Upper lobe of right lung (tissue), 1 donor: ENCODE data around the gene RPL10. TPM values are rescaled to one million over a fixed set of nuclear protein-coding genes. Genes with fewer than 3 reads are reported as not detected.

Experiments
- ATAC-seq: fragments of 200-7000 bp; cut with Tn5 transposase; one replicate; pipeline ENCODE4 v1.9.1; 2020; ENCODE audit warnings: mild to moderate bottlenecking, moderate library complexity
- DNase-seq: peaks from one replicate; pipeline ENCODE4 v3.0.0-alpha.2; 2020
- H3K27ac ChIP-seq: fragments of 200-600 bp; one replicate; pipeline ENCODE4 v1.8.0; 2022
- H3K27me3 ChIP-seq: fragments of 200-600 bp; one replicate; pipeline ENCODE4 v1.8.0; 2022; ENCODE audit warnings: mild to moderate bottlenecking
- H3K36me3 ChIP-seq: fragments of 200-600 bp; one replicate; pipeline ENCODE4 v1.8.0; 2022
- H3K4me1 ChIP-seq: fragments of 200-600 bp; one replicate; pipeline ENCODE4 v1.8.0; 2022
- H3K4me3 ChIP-seq: fragments of 200-600 bp; one replicate; pipeline ENCODE4 v1.8.0; 2022; ENCODE audit warnings: mild to moderate bottlenecking
- H3K9me3 ChIP-seq: fragments of 200-600 bp; one replicate; pipeline ENCODE4 v1.8.0; 2022
- CTCF ChIP-seq: fragments of 200-600 bp; IDR thresholded peaks from one replicate; pipeline ENCODE4 v1.8.0; 2022; ENCODE audit warnings: antibody characterized with exemption
- intact Hi-C: fragments of 100-400 bp; cut with DNase I; formaldehyde crosslinking; loops from one replicate; pipeline ENCODE4 v1.11.0; 2022
- long read RNA-seq: library from polyadenylated mRNA; unstranded; transcript quantifications from one replicate; pipeline ENCODE4 v2.0.0, GENCODE V29; 2021
- total RNA-seq: library from RNA; stranded (reverse); fragmentation: NEBNext Ultra II Directional; extraction: Animal tissue kit (Norgen Biotek cat#: 25700); gene quantifications from one replicate; pipeline ENCODE4 v1.2.1, GENCODE V29; 2021
- donor health status: DM: no; HTN: yes; CAD: no; lungs with severe emphysema.

RPL10 gene
- total RNA-seq: 2,677 TPM
- long read RNA-seq, transcript RPL10-201 (6 exons, 2,278 nt): minor isoform, 22 of 122 reads
- long read RNA-seq, transcript RPL10-207 (7 exons, 657 nt): minor isoform, 10 of 122 reads
- long read RNA-seq, transcript RPL10-204 (7 exons, 2,318 nt): major isoform, 46 of 122 reads
- long read RNA-seq, partial matches to known transcripts: 28 of 122 reads
- long read RNA-seq, other reads (novel, unspliced or antisense): 8 of 122 reads

DNA sequence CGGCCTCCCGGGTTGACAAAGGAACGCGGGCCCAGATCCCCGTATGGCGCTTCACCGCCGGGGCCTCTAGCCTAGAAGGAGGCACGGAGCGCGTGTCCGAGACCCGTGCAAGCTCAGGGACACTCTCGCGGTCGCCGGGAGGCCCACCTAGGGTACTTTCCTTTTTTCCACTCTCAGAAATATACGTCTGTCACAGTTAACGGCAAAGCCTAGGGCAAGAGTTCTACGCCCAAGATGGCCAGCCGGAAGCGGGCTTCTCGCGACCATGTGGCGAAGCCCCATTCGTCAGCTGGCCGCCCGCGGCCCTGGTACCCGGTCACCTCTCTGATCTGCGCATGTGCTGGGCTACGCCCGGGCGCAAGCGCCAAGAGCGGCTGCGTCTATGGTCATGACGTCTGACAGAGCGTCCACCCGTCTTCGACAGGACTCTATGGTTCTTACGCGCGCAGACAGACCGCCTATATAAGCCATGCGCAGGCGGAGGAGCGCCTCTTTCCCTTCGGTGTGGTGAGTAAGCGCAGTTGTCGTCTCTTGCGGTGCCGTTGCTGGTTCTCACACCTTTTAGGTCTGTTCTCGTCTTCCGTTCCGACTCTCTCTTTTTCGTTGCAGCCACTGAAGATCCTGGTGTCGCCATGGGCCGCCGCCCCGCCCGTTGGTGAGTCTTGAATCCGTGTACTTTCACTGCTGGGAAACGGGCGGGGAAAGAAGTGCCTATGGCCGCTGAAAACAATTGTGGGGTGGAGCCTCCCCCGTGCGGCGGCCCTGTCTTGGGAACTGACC lies at the start of gene RPL10:
RPL10 (plus strand) TSS at position 490 of the 780 bp plus-strand sequence; CDS start at position 633, 143 bp downstream.
- ATAC-seq: peak; percentile 93
- intact Hi-C loops: no loop called here
- Histone ChIP-seq H3K27ac (peak within 1 kb of the TSS; percentile 98), H3K4me1 (peaks cover 3% of the 10 kb centered on the region), H3K27me3 (no peaks in the 10 kb centered on the region), H3K4me3 (peak within 1 kb of the TSS; percentile 71), H3K36me3 (peaks cover 15% of the 10 kb centered on the region), H3K9me3 (no peaks in the 10 kb centered on the region)
- DNase-seq: peak; percentile 96
- TF ChIP-seq CTCF: no peak

- intact Hi-C loops: no loop called here
These were observed 49.4 kb upstream of the RPL10 start for GRCh38 chrX:154348646-154349358.

GRCh38 chrX:154349359-154349935 lies 48.7 kb upstream of the RPL10 start:
- no peaks in the 10 kb centered on the region for H3K4me1 ChIP-seq
- H3K36me3 ChIP-seq: peaks cover 53% of the 10 kb centered on the region
- H3K4me3 ChIP-seq: no peak overlapping the region
- TF ChIP-seq CTCF: no peak
- DNase-seq (peak; percentile 55), ATAC-seq (no peak)
- H3K27ac ChIP-seq: no peak overlapping the region
- H3K27me3 ChIP-seq: no peaks in the 10 kb centered on the region
- H3K9me3 ChIP-seq: no peaks in the 10 kb centered on the region
- intact Hi-C loops: no loop called here

More at GRCh38 chrX:154348646-154349358, 49.4 kb upstream of the RPL10 start:
- DNase-seq (peak; percentile 58), ATAC-seq (no peak)
- Histone ChIP-seq H3K36me3 (peaks cover 47% of the 10 kb centered on the region), H3K27ac (no peak overlapping the region), H3K4me1 (no peaks in the 10 kb centered on the region), H3K4me3 (no peak overlapping the region), H3K9me3 (no peaks in the 10 kb centered on the region), H3K27me3 (no peaks in the 10 kb centered on the region)
- no peak for TF ChIP-seq CTCF

DNA sequence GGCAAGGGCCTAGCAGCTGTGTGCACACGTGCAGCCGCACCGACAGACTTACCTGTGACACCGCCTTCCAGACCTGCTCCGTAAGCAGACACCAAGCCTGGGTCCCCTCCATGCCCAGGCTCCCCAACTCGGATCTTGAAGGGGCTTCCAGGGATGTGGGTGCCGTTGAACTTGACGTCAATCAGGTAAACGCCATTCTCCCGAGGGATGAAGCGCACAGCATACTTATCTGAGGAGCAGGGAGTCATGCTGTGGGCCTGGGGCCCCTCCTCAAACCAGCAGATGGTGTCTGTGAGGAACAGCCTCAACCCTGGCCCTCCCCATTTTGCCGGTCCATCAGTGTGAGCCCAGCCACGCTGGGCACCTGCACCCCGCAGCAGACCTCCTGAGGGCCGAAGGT lies 48.2 kb upstream of the RPL10 start:
- H3K4me1 ChIP-seq: no peaks in the 10 kb centered on the region
- H3K27me3 ChIP-seq: no peaks in the 10 kb centered on the region
- no peak for TF ChIP-seq CTCF
- no peak overlapping the region for H3K4me3 ChIP-seq
- no peak overlapping the region for H3K27ac ChIP-seq
- peaks cover 59% of the 10 kb centered on the region for H3K36me3 ChIP-seq
- H3K9me3 ChIP-seq: no peaks in the 10 kb centered on the region
- ATAC-seq (no peak), DNase-seq (no peak)
- intact Hi-C loops: no loop called here

DNA sequence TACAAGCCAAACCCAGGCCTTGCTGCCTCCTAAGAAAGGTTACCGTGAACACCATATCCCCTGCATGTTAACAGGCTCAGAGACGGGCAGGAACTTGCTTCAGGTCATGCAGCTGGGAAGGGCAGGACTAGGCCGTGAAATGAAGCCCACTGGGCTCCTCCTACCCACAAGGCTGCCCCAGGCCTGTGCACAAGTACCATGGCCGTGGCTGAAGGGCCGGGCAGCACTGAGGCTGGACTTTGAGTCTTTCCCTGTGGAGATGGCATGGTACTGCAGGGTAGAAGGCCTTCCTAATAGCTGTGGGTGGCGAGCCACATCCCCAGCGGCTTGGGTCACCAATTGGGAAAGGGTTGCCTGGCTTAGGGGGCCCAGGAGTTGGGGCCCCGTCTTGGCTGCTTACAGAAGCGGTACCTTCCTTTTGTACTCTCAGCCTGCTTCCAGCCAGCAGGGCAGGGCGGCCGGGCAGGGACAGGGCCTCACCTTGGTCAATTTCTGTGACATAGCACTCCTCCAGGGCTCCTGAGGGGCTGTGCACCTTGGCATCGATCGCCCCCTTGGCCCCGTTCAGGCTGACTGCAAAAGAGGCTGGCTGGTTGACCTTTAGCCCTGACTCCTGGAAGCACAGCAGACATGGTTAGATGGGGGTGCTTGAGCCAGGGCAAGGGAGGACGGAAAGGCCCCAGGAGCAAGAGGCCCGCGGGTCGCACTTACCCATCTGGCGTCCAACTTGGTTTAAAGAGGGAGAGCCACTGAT lies 47.6 kb upstream of the RPL10 start:
- no peak for DNase-seq
- intact Hi-C loops: no loop called here
- H3K9me3 ChIP-seq: no peaks in the 10 kb centered on the region
- no peak overlapping the region for H3K27ac ChIP-seq
- ATAC-seq: no peak
- no peak overlapping the region for H3K4me3 ChIP-seq
- H3K27me3 ChIP-seq: no peaks in the 10 kb centered on the region
- H3K4me1 ChIP-seq: no peaks in the 10 kb centered on the region
- peaks cover 65% of the 10 kb centered on the region for H3K36me3 ChIP-seq
- TF ChIP-seq CTCF: no peak
